Ishikawa (cell line): ENCODE measurements around the gene ZNF532.

Experiments
- CEBPB ChIP-seq: IDR thresholded peaks from 2 replicates; pipeline ENCODE4 v1.6.1; 2012
- CREB1 ChIP-seq: IDR thresholded peaks from 2 replicates; pipeline ENCODE4 v1.6.1; 2012; ENCODE audit warnings: low read depth
- EGR1 ChIP-seq: IDR thresholded peaks from 2 replicates; pipeline ENCODE4 v1.6.1; 2012
- EP300 ChIP-seq: IDR thresholded peaks from 2 replicates; pipeline ENCODE4 v1.6.1; 2012; ENCODE audit warnings: borderline replicate concordance
- FOXM1 ChIP-seq: IDR thresholded peaks from 2 replicates; pipeline ENCODE4 v1.6.1; 2012; ENCODE audit warnings: low read depth, borderline replicate concordance
- NFIC ChIP-seq: IDR thresholded peaks from 2 replicates; pipeline ENCODE4 v1.6.1; 2012
- RAD21 ChIP-seq: IDR thresholded peaks from 2 replicates; pipeline ENCODE4 v1.6.1; 2012; ENCODE audit warnings: low read depth
- REST ChIP-seq: IDR thresholded peaks from 2 replicates; pipeline ENCODE4 v1.6.1; 2012; ENCODE audit warnings: low read depth, mild to moderate bottlenecking
- TAF1 ChIP-seq: IDR thresholded peaks from 2 replicates; pipeline ENCODE4 v1.6.1; 2012; ENCODE audit warnings: low read depth, mild to moderate bottlenecking
- TCF12 ChIP-seq: IDR thresholded peaks from 2 replicates; pipeline ENCODE4 v1.6.1; 2012; ENCODE audit warnings: low read depth
- TEAD4 ChIP-seq: IDR thresholded peaks from 2 replicates; pipeline ENCODE4 v1.6.1; 2012
- YY1 ChIP-seq: IDR thresholded peaks from 2 replicates; pipeline ENCODE4 v1.6.1; 2012; ENCODE audit warnings: low read depth
- ZBTB7A ChIP-seq: IDR thresholded peaks from 2 replicates; pipeline ENCODE4 v1.6.1; 2012; ENCODE audit warnings: low read depth
- TF ChIP-seq, protein P1 (sequence below): IDR thresholded peaks from 2 replicates; pipeline ENCODE4 v1.6.1; 2012
- TF ChIP-seq, protein P2 (sequence below): IDR thresholded peaks from 2 replicates; pipeline ENCODE4 v1.6.1; 2012

ZNF532 gene

DNA sequence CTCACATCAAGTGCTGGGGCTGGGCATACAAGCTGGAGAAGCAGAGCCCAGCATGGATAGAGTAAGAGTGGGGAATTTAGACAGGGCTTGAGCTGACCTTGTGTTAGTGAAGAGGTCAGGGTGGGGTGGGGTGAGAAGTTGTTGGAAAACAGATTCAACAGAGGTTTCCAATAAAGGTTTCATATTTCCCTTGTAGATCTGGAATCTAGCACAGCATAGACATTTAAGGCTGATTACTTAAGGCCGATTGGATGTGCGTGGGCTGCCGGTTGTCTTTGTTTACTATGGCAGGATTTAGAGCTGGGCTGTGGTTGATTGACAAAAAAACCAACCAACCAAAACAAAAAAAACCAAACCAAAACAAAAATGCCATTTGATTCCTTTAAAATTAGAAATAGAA lies 160.2 kb downstream of the ZNF532 start:
- no peak for TF ChIP-seq RAD21
- no peak for TF ChIP-seq REST
- TF ChIP-seq EP300 = no peak
- TF ChIP-seq ZBTB7A = no peak
- no peak for TF ChIP-seq CEBPB
- TF ChIP-seq, protein P1, sequence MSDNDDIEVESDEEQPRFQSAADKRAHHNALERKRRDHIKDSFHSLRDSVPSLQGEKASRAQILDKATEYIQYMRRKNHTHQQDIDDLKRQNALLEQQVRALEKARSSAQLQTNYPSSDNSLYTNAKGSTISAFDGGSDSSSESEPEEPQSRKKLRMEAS = no peak
- TF ChIP-seq FOXM1 = no peak

DNA sequence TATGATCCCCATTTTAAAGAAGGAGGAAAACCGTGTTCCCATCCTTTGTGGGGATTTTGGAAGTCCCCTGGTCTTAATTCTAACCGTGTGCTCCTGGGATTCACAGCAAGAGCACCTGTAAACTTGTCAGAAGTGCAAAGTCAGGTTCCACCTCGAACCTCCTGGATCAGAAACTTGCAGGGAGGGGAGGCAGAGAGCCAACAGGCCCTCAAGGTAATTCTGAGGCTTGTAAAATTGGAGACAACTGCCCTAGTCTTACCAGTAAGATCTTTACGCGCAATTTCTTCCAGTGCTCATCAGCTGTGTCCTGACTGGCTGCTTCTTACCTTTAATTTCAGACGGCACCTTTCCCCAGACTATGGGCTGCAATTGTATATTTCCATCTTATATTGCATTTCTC lies 161.7 kb downstream of the ZNF532 start:
- TF ChIP-seq YY1 = no peak
- TF ChIP-seq CEBPB = no peak
- no peak for TF ChIP-seq TAF1

GRCh38 chr18:59026831-59027410 lies 162.2 kb downstream of the ZNF532 start:
- TF ChIP-seq RAD21 = no peak
- no peak for TF ChIP-seq FOXM1
- TF ChIP-seq TCF12 = no peak
- TF ChIP-seq CREB1 = no peak
- no peak for TF ChIP-seq YY1
- no peak for TF ChIP-seq EGR1
- TF ChIP-seq REST = no peak
- TF ChIP-seq, protein P2, sequence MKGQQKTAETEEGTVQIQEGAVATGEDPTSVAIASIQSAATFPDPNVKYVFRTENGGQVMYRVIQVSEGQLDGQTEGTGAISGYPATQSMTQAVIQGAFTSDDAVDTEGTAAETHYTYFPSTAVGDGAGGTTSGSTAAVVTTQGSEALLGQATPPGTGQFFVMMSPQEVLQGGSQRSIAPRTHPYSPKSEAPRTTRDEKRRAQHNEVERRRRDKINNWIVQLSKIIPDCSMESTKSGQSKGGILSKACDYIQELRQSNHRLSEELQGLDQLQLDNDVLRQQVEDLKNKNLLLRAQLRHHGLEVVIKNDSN = no peak
- TF ChIP-seq TEAD4 = no peak

DNA sequence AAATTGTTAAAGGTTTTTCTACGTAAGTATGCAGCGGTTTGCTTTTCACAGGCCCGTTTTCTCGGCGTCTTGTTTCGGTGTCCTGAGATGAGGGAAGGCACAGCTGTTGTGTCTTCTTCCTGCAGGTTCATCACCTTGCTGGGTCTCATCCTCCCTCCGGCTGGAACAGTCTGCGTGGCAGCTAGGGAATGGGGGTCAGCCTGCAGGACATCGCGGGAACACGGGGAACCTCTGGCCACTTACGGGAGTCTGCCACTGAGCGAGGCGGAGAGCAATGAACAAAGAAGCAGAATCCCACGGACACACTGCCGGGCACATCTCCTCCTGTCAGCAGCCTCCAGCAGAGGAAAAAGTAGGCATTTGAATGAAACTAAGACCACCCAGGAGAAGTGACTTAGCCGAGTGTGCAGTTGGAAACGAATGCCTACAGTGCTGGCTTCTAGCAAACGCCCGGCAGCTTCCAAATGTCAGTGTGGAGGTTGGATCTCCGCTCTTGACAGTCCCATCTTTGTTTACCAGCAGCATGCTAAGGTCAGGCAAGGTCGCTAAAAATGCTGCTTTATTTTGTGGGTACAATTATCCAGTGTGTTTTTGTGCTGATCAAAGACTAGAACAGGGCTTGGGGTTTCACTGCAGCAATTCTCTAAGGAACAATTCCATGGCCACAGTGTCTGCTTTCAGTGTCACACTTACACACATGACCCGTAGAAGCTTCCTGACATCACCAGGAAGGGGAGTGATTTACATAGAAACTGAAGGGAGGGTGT lies 165.2 kb downstream of the ZNF532 start:
- no peak for TF ChIP-seq REST
- TF ChIP-seq RAD21 = no peak
- TF ChIP-seq TAF1 = no peak
- TF ChIP-seq ZBTB7A = no peak
- no peak for TF ChIP-seq EP300
- no peak for TF ChIP-seq YY1
- TF ChIP-seq, protein P2 = no peak
- TF ChIP-seq FOXM1 = no peak
- TF ChIP-seq EGR1 = no peak
- TF ChIP-seq NFIC = no peak
- no peak for TF ChIP-seq CREB1
- no peak for TF ChIP-seq CEBPB
- TF ChIP-seq TCF12 = no peak
- no peak for TF ChIP-seq TEAD4

DNA sequence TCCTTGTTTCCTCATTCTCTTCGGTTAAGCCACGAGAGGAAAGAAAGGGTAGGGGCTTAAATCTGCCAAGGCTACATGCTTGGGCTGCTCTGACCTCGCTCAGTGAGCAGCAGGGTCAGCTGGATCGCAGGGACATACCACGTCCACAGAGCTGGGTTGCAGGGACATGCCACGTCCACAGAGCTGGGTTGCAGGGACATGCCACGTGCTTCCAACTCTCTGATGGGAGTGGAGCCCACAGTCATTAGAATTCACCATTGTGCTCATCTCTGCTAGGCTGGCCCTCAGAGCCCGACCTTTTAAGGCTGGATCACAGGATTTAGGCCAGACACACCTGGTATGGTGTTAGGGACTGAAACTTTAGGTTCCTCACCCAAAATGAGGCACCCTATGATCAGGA lies 167.6 kb downstream of the ZNF532 start:
- TF ChIP-seq YY1 = no peak
